H7 (cell line): Measurements from ENCODE around the gene NEU2. TPM values are rescaled to one million over a fixed set of nuclear protein-coding genes. Genes with fewer than 3 reads are reported as not detected.

Source experiments
- DNase-seq: peaks from one replicate; pipeline ENCODE4 v3.0.0; 2012
- H3K27me3 ChIP-seq: 2 replicates; pipeline ENCODE4 v1.6.0; 2011; ENCODE audit warnings: mild to moderate bottlenecking, low read length; ENCODE audit not compliant: control insufficient read depth, insufficient read depth
- H3K36me3 ChIP-seq: replicated peaks from 2 replicates; pipeline ENCODE4 v1.5.1; 2011; ENCODE audit warnings: low read length; ENCODE audit not compliant: control insufficient read depth, insufficient read depth
- H3K4me3 ChIP-seq: 2 replicates; pipeline ENCODE4 v1.5.1; 2011; ENCODE audit warnings: low read depth, mild to moderate bottlenecking, control low read depth, low read length, moderate library complexity; ENCODE audit not compliant: insufficient read depth
- total RNA-seq: library from RNA; depleted of rRNA; stranded (reverse); fragments of >200 nt; shearing (Covaris generic); gene quantifications from 2 replicates; pipeline ENCODE4 v1.2.3, GENCODE V29; 2014; rRNA removed

The NEU2 gene
- total RNA-seq, 1 experiment from 2014 or later = not detected

DNA sequence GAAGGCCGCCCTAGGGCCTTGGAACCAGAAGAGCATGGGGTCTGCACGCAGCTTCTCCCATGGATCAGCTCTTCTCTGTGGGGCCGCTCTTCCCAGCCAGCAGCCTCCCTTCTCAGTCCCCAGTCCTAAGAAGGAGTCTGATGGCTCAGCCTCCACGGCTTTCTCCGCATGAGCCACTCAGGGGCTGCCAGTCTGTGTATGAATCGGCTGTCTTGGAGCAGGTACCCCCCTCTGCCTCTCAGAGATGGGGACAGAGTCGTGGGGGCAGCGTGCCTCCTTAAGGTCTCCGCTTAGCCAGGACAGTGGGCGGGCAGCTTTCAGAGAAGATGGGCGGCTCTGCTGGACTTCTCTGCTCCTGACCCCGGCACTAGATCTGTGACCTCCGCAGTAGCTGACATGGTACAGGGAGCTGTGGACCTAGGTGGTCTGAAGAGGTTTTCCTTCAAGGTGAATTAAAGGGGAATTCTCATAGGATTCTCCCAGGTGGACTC lies 49.3 kb downstream of the NEU2 start:
- DNase-seq = no peak
- H3K27me3 ChIP-seq = no peaks in the 10 kb centered on the region
- H3K4me3 ChIP-seq = no peak overlapping the region
- H3K36me3 ChIP-seq = no peaks in the 10 kb centered on the region; the same call in 1 of the 2 replicates

- Histone ChIP-seq H3K27me3 (no peaks in the 10 kb centered on the region), H3K36me3 (no peaks in the 10 kb centered on the region; the same call in 1 of the 2 replicates), H3K4me3 (no peak overlapping the region)
- DNase-seq = no peak
Measured at GRCh38 chr2:233082222-233082930, 49.9 kb downstream of the NEU2 start.

- H3K27me3 ChIP-seq = no peaks in the 10 kb centered on the region
- no peaks in the 10 kb centered on the region; the same call in 1 of the 2 replicates for H3K36me3 ChIP-seq
- H3K4me3 ChIP-seq = no peak overlapping the region
- DNase-seq = no peak
Measured at GRCh38 chr2:233082931-233083755, 50.7 kb downstream of the NEU2 start.

- H3K27me3 ChIP-seq = no peaks in the 10 kb centered on the region
- no peaks in the 10 kb centered on the region; the same call in 1 of the 2 replicates for H3K36me3 ChIP-seq
- H3K4me3 ChIP-seq = no peak overlapping the region
- no peak for DNase-seq
Measured at GRCh38 chr2:233083782-233084181, 51.3 kb downstream of the NEU2 start.

- H3K36me3 ChIP-seq = no peaks in the 10 kb centered on the region; the same call in 1 of the 2 replicates
- no peaks in the 10 kb centered on the region for H3K27me3 ChIP-seq
- DNase-seq = no peak
- no peak overlapping the region for H3K4me3 ChIP-seq
Measured at GRCh38 chr2:233084488-233084887, 52.0 kb downstream of the NEU2 start.

Other genes starting within 250 kb of the NEU2 start
- 1.6 and 5.2 TPM in 2 replicates for gene SNORC, start 162.4 kb upstream of the NEU2 start, total RNA-seq
- 3.9 and 6.0 TPM in 2 replicates for gene NGEF, start 19.4 kb upstream of the NEU2 start, total RNA-seq
- gene INPP5D, start 27.7 kb downstream of the NEU2 start, total RNA-seq = 1.7 and 5.2 TPM in 2 replicates
- 52.1 and 64.8 TPM in 2 replicates for gene ATG16L1, start 219.0 kb downstream of the NEU2 start, total RNA-seq